WTC11 (cell line): ENCODE data around the gene DIDO1. TPM values are rescaled to one million over a fixed set of nuclear protein-coding genes. Genes with fewer than 3 reads are reported as not detected.

Experiments
- ATAC-seq: fragments of 200-7000 bp; cut with Tn5 transposase; 2 replicates; pipeline ENCODE4 v1.10.0; 2021; ENCODE audit warnings: mild to moderate bottlenecking, moderate library complexity
- CTCF ChIA-PET: fragments of 300-600 bp; sonication (Branson Sonifier 250); formaldehyde crosslinking; loops from one replicate; lab custom pipeline; 2021; ENCODE audit warnings: antibody characterized with exemption; lab: Charles Lee
- POLR2A ChIA-PET: fragments of 350-600 bp; sonication (Branson Sonifier 250); formaldehyde crosslinking; loops from one replicate; lab custom pipeline; 2021; ENCODE audit warnings: antibody characterized with exemption; lab: Charles Lee
- DNase-seq: peaks from one replicate; pipeline ENCODE4 v3.0.0; 2021; ENCODE audit warnings: low spot score
- H3K27ac Mint-ChIP-seq: 2 replicates; pipeline ENCODE4 v1.8.0; 2021; ENCODE audit warnings: mixed read lengths
- H3K27me3 Mint-ChIP-seq: 2 replicates; pipeline ENCODE4 v1.8.0; 2021; ENCODE audit warnings: low read depth, mild to moderate bottlenecking, moderate library complexity, mixed read lengths
- H3K36me3 Mint-ChIP-seq: 2 replicates; pipeline ENCODE4 v1.8.0; 2021; ENCODE audit warnings: mixed read lengths
- H3K4me1 Mint-ChIP-seq: 2 replicates; pipeline ENCODE4 v1.8.0; 2022; ENCODE audit warnings: mixed read lengths
- H3K4me3 Mint-ChIP-seq: 2 replicates; pipeline ENCODE4 v1.8.0; 2021; ENCODE audit warnings: mild to moderate bottlenecking, moderate library complexity, mixed read lengths
- H3K9me3 Mint-ChIP-seq: 2 replicates; pipeline ENCODE4 v1.8.0; 2021; ENCODE audit warnings: mixed read lengths
- ATF1 ChIP-seq: sonication (generic); formaldehyde crosslinking; IDR thresholded peaks from 2 replicates; pipeline ENCODE4 v1.8.1; 2023; ENCODE audit warnings: mild to moderate bottlenecking, moderate library complexity, missing genetic modification reagents
- JUN ChIP-seq: sonication (generic); formaldehyde crosslinking; IDR thresholded peaks from 2 replicates; pipeline ENCODE4 v1.8.0; 2023; ENCODE audit warnings: mild to moderate bottlenecking, missing genetic modification reagents
- MAX ChIP-seq: sonication (generic); formaldehyde crosslinking; IDR thresholded peaks from 2 replicates; pipeline ENCODE4 v1.8.0; 2022; ENCODE audit warnings: mild to moderate bottlenecking, missing genetic modification reagents
- MLX ChIP-seq: sonication (generic); formaldehyde crosslinking; IDR thresholded peaks from 2 replicates; pipeline ENCODE4 v1.8.1; 2023; ENCODE audit warnings: mild to moderate bottlenecking, missing genetic modification reagents, moderate library complexity
- NFYB ChIP-seq: sonication (generic); formaldehyde crosslinking; conservative IDR thresholded peaks from 2 replicates; pipeline ENCODE4 v1.8.0; 2022; ENCODE audit warnings: low read depth, missing genetic modification reagents
- TEAD4 ChIP-seq: sonication (generic); formaldehyde crosslinking; IDR thresholded peaks from 2 replicates; pipeline ENCODE4 v1.8.0; 2022; ENCODE audit warnings: mild to moderate bottlenecking, missing genetic modification reagents
- ZBTB21 ChIP-seq: sonication (generic); formaldehyde crosslinking; IDR thresholded peaks from 2 replicates; pipeline ENCODE4 v1.8.1; 2023; ENCODE audit warnings: mild to moderate bottlenecking, missing genetic modification reagents, borderline replicate concordance
- ZBTB43 ChIP-seq: sonication (generic); formaldehyde crosslinking; IDR thresholded peaks from 2 replicates; pipeline ENCODE4 v1.8.1; 2023; ENCODE audit warnings: mild to moderate bottlenecking, missing genetic modification reagents
- ZNF232 ChIP-seq: sonication (generic); formaldehyde crosslinking; IDR thresholded peaks from 2 replicates; pipeline ENCODE4 v1.8.0; 2022; ENCODE audit warnings: mild to moderate bottlenecking, missing genetic modification reagents
- ZNF416 ChIP-seq: fragments of 250-450 bp; sonication (Bioruptor Pico); IDR thresholded peaks from 2 replicates; pipeline ENCODE4 v1.9.0; 2021; ENCODE audit warnings: mild to moderate bottlenecking, inconsistent platforms
- ZSCAN18 ChIP-seq: fragments of 250-450 bp; sonication (Bioruptor Pico); IDR thresholded peaks from 2 replicates; pipeline ENCODE4 v2.1.2; 2022; ENCODE audit warnings: mild to moderate bottlenecking, moderate library complexity
- total RNA-seq: library from RNA; stranded (reverse); gene quantifications from 3 replicates; pipeline ENCODE4 v1.2.3, GENCODE V29; 2021
- TF ChIP-seq, protein P1 (sequence below): sonication (generic); formaldehyde crosslinking; IDR thresholded peaks from 2 replicates; pipeline ENCODE4 v1.8.0; 2022; ENCODE audit warnings: missing genetic modification reagents
- TF ChIP-seq, protein P2 (sequence below): sonication (generic); formaldehyde crosslinking; IDR thresholded peaks from 2 replicates; pipeline ENCODE4 v1.8.0; 2022; ENCODE audit warnings: mild to moderate bottlenecking, missing genetic modification reagents
- TF ChIP-seq, protein P3 (sequence below): sonication (generic); formaldehyde crosslinking; conservative IDR thresholded peaks from 2 replicates; pipeline ENCODE4 v1.8.1; 2022; ENCODE audit warnings: mild to moderate bottlenecking, missing genetic modification reagents
- TF ChIP-seq, protein P4 (sequence below): sonication (generic); formaldehyde crosslinking; IDR thresholded peaks from 2 replicates; pipeline ENCODE4 v1.8.1; 2022; ENCODE audit warnings: low read depth, missing genetic modification reagents, borderline replicate concordance
- TF ChIP-seq, protein P5 (sequence below): fragments of 250-450 bp; sonication (Bioruptor Pico); IDR thresholded peaks from 2 replicates; pipeline ENCODE4 v1.9.0; 2021; ENCODE audit warnings: moderate library complexity, mild to moderate bottlenecking, inconsistent platforms, borderline replicate concordance
- TF ChIP-seq, protein P6 (sequence below): sonication (generic); formaldehyde crosslinking; IDR thresholded peaks from 2 replicates; pipeline ENCODE4 v1.8.1; 2023; ENCODE audit warnings: mild to moderate bottlenecking, missing genetic modification reagents

Gene DIDO1
- total RNA-seq, 1 experiment from 2014 or later: 87.3 TPM

GRCh38 chr20:62967149-62967501 is 40.8 kb upstream of the DIDO1 start:
- Mint-ChIP-seq H3K27me3 (peaks cover 7% of the 10 kb centered on the region), H3K27ac (no peak overlapping the region), H3K4me3 (no peak overlapping the region), H3K36me3 (no peaks in the 10 kb centered on the region), H3K4me1 (peaks cover 3% of the 10 kb centered on the region; the same call in 1 of the 2 replicates), H3K9me3 (no peaks in the 10 kb centered on the region)
- POLR2A ChIA-PET: no interaction called here
- CTCF ChIA-PET: no interaction called here
- TF ChIP-seq, protein P1, sequence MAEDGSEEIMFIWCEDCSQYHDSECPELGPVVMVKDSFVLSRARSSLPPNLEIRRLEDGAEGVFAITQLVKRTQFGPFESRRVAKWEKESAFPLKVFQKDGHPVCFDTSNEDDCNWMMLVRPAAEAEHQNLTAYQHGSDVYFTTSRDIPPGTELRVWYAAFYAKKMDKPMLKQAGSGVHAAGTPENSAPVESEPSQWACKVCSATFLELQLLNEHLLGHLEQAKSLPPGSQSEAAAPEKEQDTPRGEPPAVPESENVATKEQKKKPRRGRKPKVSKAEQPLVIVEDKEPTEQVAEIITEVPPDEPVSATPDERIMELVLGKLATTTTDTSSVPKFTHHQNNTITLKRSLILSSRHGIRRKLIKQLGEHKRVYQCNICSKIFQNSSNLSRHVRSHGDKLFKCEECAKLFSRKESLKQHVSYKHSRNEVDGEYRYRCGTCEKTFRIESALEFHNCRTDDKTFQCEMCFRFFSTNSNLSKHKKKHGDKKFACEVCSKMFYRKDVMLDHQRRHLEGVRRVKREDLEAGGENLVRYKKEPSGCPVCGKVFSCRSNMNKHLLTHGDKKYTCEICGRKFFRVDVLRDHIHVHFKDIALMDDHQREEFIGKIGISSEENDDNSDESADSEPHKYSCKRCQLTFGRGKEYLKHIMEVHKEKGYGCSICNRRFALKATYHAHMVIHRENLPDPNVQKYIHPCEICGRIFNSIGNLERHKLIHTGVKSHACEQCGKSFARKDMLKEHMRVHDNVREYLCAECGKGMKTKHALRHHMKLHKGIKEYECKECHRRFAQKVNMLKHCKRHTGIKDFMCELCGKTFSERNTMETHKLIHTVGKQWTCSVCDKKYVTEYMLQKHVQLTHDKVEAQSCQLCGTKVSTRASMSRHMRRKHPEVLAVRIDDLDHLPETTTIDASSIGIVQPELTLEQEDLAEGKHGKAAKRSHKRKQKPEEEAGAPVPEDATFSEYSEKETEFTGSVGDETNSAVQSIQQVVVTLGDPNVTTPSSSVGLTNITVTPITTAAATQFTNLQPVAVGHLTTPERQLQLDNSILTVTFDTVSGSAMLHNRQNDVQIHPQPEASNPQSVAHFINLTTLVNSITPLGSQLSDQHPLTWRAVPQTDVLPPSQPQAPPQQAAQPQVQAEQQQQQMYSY (CRISPR knock-in tag): no peak
- TF ChIP-seq, all 79 proteins: peak for 0
- DNase-seq (no peak), ATAC-seq (no peak)

- H3K27me3 Mint-ChIP-seq: peaks cover 1% of the 10 kb centered on the region; the same call in 1 of the 2 replicates
- H3K27ac Mint-ChIP-seq: no peak overlapping the region
- ChIA-PET CTCF (interaction anchor here (2.4 kb wide), 1 partner anchor 12 kb away, joined by 6 read pairs; no protein-coding TSS in a partner anchor), POLR2A (no interaction called here)
- peaks cover 3% of the 10 kb centered on the region; the same call in 1 of the 2 replicates for H3K4me1 Mint-ChIP-seq
- no peak overlapping the region for H3K4me3 Mint-ChIP-seq
- H3K36me3 Mint-ChIP-seq: no peaks in the 10 kb centered on the region
- DNase-seq (no peak), ATAC-seq (no peak)
- H3K9me3 Mint-ChIP-seq: no peaks in the 10 kb centered on the region
- TF ChIP-seq NFYB (no peak), ZNF232 (CRISPR knock-in tag) (no peak), ATF1 (CRISPR knock-in tag) (no peak), TEAD4 (CRISPR knock-in tag) (no peak), MLX (CRISPR knock-in tag) (no peak), JUN (CRISPR knock-in tag) (no peak), ZBTB21 (CRISPR knock-in tag) (no peak), ZNF416 (no peak), MAX (CRISPR knock-in tag) (no peak), ZSCAN18 (CRISPR knock-in tag) (no peak), ZBTB43 (CRISPR knock-in tag) (no peak)
- TF ChIP-seq, protein P2, sequence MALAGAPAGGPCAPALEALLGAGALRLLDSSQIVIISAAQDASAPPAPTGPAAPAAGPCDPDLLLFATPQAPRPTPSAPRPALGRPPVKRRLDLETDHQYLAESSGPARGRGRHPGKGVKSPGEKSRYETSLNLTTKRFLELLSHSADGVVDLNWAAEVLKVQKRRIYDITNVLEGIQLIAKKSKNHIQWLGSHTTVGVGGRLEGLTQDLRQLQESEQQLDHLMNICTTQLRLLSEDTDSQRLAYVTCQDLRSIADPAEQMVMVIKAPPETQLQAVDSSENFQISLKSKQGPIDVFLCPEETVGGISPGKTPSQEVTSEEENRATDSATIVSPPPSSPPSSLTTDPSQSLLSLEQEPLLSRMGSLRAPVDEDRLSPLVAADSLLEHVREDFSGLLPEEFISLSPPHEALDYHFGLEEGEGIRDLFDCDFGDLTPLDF (CRISPR knock-in tag): no peak
- TF ChIP-seq, protein P3, sequence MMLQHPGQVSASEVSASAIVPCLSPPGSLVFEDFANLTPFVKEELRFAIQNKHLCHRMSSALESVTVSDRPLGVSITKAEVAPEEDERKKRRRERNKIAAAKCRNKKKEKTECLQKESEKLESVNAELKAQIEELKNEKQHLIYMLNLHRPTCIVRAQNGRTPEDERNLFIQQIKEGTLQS (CRISPR knock-in tag): no peak
- TF ChIP-seq, protein P4, sequence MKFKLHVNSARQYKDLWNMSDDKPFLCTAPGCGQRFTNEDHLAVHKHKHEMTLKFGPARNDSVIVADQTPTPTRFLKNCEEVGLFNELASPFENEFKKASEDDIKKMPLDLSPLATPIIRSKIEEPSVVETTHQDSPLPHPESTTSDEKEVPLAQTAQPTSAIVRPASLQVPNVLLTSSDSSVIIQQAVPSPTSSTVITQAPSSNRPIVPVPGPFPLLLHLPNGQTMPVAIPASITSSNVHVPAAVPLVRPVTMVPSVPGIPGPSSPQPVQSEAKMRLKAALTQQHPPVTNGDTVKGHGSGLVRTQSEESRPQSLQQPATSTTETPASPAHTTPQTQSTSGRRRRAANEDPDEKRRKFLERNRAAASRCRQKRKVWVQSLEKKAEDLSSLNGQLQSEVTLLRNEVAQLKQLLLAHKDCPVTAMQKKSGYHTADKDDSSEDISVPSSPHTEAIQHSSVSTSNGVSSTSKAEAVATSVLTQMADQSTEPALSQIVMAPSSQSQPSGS (CRISPR knock-in tag): no peak
- TF ChIP-seq, protein P5, sequence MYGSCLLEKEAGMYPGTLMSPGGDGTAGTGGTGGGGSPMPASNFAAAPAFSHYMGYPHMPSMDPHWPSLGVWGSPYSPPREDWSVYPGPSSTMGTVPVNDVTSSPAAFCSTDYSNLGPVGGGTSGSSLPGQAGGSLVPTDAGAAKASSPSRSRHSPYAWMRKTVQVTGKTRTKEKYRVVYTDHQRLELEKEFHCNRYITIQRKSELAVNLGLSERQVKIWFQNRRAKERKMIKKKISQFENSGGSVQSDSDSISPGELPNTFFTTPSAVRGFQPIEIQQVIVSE (CRISPR knock-in tag): no peak
- TF ChIP-seq, protein P6, sequence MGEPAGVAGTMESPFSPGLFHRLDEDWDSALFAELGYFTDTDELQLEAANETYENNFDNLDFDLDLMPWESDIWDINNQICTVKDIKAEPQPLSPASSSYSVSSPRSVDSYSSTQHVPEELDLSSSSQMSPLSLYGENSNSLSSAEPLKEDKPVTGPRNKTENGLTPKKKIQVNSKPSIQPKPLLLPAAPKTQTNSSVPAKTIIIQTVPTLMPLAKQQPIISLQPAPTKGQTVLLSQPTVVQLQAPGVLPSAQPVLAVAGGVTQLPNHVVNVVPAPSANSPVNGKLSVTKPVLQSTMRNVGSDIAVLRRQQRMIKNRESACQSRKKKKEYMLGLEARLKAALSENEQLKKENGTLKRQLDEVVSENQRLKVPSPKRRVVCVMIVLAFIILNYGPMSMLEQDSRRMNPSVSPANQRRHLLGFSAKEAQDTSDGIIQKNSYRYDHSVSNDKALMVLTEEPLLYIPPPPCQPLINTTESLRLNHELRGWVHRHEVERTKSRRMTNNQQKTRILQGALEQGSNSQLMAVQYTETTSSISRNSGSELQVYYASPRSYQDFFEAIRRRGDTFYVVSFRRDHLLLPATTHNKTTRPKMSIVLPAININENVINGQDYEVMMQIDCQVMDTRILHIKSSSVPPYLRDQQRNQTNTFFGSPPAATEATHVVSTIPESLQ: no peak
These were observed 40.2 kb upstream of the DIDO1 start for GRCh38 chr20:62966212-62967148.
